GM18867 (cell line): ENCODE data around the gene DPP6.

Source experiments
- ATAC-seq: cut with Tn5 transposase; IDR thresholded peaks from one replicate; pipeline ENCODE4 v1.9.1; 2021; ENCODE audit warnings: mild to moderate bottlenecking, moderate library complexity; ENCODE audit not compliant: unreplicated experiment

The DPP6 gene

GRCh38 chr7:154844955-154845354 is 792.8 kb downstream of the DPP6 start:
- no peak for ATAC-seq

DNA sequence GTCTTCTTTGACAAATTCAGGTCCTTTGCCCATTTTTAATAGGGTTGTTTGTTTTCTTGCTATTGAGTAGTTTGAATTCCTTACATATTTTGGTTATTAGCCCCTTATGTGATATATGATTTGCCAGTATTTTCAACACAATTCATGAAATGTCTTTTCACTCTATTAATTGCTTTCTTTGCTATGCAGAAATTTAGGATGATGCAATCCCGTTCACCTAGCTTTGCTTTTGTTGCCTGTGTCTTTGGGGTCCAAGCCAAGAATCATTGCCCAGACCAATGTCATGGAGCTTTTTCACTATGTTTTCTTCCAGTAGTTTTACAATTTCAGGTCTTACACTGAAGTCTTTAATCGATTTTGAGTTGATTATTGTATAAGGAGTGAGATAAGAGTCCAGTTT is 796.3 kb downstream of the DPP6 start:
- ATAC-seq = no peak

DNA sequence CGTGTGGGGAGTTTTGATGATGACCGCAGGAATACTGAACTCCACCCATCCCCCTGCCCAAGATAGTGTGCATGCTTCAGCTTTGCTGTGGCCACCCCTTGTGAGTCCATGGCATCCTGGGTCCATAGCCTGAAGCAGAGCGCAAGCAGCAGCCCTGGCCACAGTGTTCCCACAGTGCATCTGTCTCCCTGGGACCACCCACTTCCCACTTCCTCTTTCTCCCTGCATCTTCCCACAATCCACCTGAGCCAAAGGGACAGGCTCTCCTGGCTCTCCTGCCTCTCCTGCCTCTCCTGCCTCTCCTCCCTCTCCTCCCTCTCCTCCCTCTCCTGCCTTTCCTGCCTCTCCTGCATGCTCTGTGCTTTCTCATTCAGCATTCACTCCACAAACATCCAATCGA is 800.0 kb downstream of the DPP6 start:
- ATAC-seq = no peak

GRCh38 chr7:154853063-154853726 is 801.0 kb downstream of the DPP6 start:
- ATAC-seq = no peak

DNA sequence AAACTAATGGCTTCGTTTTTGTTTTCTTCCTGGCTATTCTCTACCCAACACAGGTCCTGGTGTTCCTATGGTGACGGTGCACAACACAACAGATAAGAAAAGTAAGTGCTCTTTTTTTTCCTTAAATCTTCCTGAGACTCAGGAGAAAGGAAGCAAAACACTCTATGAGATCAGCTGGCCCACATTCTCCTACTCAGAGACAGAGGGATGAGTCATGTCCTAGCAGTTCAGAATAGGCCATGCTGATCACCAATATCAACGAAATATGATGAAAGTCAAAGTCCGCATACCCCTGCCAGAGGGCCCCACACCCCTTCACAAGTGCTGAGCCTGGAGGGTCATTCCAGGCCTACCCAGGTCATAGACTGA is 801.5 kb downstream of the DPP6 start:
- ATAC-seq = no peak

- no peak for ATAC-seq
Observed at GRCh38 chr7:154854836-154855235, 802.6 kb downstream of the DPP6 start.

DNA sequence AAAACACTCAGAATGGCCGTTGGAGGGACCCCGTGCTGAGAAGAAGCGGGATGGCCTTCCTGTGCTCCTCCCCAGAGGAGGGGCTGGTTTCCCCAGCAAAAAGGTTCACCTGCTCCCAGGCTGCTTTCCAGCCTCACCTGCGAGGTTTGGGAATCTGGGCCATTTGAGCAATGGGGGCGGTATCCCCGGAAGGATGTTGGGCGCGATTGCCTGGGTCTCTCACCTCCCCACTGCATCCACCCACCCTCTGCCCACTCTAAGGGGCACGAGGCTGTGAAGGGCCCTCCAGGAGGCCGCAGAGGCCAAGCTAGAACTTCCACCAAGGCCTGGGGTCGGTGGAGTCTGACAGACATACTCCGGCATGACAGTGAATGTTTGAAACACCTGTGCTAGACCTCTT is 803.2 kb downstream of the DPP6 start:
- no peak for ATAC-seq

DNA sequence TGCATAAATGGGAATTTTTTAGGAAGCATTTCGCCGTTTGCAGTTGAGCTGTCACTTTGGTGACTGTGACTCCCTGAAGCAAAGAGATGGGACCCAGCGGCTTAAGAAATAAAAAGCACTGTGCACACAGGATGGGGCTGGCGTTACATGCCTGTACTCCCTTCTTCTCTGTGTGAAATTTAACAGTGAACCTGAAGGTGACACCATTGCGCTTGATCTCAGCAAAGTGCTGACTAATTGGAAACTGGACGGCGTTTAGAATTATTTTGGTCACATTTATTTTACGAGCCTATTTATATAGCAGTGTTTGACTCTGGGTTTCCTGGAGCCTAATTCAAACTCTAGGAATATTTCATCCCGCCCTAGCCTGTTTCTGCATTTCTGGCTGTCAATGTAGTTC is 804.5 kb downstream of the DPP6 start:
- ATAC-seq = no peak

GRCh38 chr7:154857240-154857639 is 805.0 kb downstream of the DPP6 start:
- ATAC-seq = no peak

- no peak for ATAC-seq
Observed at GRCh38 chr7:154857728-154858681, 805.8 kb downstream of the DPP6 start.

GRCh38 chr7:154858836-154859537 is 806.8 kb downstream of the DPP6 start:
- ATAC-seq = no peak

- ATAC-seq = no peak
Observed at GRCh38 chr7:154859747-154860620, 807.8 kb downstream of the DPP6 start.

DNA sequence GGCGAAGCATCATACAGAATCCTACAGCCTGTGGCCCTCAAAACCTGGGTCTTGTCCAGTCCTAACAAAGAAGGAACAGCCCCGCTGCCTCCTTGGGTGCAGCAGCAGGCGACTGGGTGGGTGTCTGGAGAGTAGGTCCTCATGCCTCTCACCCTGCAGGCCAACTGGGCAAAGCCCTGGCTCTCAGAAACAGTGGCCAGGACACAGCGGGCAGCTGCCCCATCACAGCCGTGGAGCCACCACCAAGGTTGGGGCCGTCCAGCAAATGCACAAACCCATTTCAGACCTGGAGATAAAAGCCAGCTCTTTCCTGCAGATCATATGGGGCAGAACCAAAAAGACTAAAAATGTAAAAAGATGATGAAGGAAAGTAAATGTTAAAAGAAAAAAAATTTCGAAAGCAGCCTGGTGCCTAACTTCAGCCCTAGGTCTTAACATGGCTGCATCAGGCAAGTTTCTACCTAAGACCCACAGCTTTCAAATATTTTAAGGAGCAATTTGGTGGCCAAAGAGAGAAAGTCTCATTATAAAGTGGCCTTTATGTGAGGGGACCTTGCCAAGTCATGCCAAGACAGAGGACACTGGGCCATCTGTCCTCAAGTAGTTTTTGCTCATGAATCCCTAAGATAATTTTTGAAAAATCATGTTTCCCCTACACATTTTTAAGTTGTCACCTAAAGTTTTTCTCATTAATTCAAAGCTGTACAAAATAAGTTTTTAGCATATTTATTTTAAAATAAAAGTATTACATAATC is 808.6 kb downstream of the DPP6 start:
- ATAC-seq = no peak

GRCh38 chr7:154861589-154861988 is 809.4 kb downstream of the DPP6 start:
- no peak for ATAC-seq

- no peak for ATAC-seq
Observed at GRCh38 chr7:154862153-154862791, 810.1 kb downstream of the DPP6 start.

DNA sequence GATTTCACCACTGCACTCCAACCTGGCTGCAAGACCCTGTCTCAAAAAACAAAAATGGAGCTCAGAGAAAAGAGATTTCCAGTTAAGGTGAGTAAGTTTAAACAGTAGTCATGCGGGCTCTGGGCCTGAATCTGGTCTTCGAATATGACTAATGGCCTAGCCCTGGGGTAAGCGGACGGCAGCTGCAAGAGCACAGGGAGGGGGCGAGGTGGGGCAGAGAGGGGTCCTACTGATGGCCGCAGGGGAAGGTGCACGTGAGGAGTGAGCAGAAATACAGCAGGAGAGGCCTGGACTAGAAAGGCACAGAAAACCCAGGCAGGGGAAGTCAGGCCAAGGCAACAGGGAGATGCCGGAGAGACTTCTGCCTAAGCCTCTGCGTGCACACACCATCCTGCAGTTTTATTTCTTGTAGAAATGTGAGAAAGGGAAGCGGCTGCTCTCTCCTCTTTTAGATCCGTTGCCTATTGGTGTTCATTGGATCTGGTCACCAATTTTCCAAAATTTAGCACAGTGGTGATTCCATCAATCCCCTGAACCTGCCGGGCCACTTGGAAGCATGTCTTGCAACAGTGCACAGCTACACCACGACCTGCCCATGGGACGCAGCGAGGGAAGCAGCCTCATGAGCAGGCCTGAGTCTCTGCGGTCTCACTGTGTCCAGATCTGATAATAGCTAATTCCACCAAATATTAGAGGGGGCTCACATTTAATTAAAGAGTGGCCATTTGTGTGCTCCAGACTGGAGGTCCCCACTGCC is 811.7 kb downstream of the DPP6 start:
- no peak for ATAC-seq

DNA sequence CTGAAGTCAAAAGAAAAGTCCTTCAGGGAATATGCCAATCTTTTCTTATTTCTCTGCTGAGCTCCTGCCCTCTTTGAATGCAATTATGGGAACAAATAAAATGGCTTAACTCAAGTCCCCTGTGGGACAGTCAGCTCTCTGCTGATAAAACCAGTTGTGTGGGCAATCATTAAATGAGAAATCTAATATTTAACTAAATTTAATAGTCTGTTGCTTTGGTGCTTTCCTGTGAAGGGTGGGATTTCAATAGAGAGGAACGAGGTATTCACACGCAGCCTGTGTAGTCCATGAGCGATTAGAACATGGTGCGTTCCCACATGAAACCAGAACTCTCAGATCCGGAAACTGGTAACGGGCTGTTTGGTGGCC is 812.3 kb downstream of the DPP6 start:
- ATAC-seq = no peak

GRCh38 chr7:154865984-154866685 is 813.9 kb downstream of the DPP6 start:
- no peak for ATAC-seq
